ENCODE data around the gene FSCN2.

FSCN2 gene
- total RNA-seq: 0 to 1.2 (median 0.40) reads per million in 9 experiments

GRCh38 chr17:81527591-81528383 lies at the start of gene FSCN2:
FSCN2 (plus strand) TSS chr17:81528377; CDS start chr17:81528532, 155 bp downstream.
- no peaks in the 10 kb centered on the region for H3K4me1 Mint-ChIP-seq (ENCODE audit: low read depth in 2 of 2)
- H3K27ac Mint-ChIP-seq: no peak within 1 kb of the TSS
- H3K36me3 Mint-ChIP-seq (ENCODE audit: insufficient read depth): no peaks in the 10 kb centered on the region
- ATAC-seq (replicated peaks) (no peak), DNase-seq (no peak)
- H3K4me3 Mint-ChIP-seq: no peak within 1 kb of the TSS
- no peaks in the 10 kb centered on the region for H3K9me3 Mint-ChIP-seq
- H3K27me3 Mint-ChIP-seq: peaks cover 6 to 31% of the 10 kb centered on the region in 2 donors

GRCh38 chr17:81479175-81480071 lies 48.8 kb upstream of the FSCN2 start:
- Mint-ChIP-seq H3K36me3 (ENCODE audit: insufficient read depth) (peaks cover 5% of the 10 kb centered on the region), H3K27me3 (peaks cover 34 to 60% of the 10 kb centered on the region in 2 donors), H3K4me1 (ENCODE audit: low read depth in 2 of 2) (peaks cover 0 to 4% of the 10 kb centered on the region in 2 donors), H3K27ac (no peak overlapping the region), H3K9me3 (no peaks in the 10 kb centered on the region), H3K4me3 (no peak overlapping the region)
- ATAC-seq (replicated peaks): no peak
- no peak for DNase-seq

DNA sequence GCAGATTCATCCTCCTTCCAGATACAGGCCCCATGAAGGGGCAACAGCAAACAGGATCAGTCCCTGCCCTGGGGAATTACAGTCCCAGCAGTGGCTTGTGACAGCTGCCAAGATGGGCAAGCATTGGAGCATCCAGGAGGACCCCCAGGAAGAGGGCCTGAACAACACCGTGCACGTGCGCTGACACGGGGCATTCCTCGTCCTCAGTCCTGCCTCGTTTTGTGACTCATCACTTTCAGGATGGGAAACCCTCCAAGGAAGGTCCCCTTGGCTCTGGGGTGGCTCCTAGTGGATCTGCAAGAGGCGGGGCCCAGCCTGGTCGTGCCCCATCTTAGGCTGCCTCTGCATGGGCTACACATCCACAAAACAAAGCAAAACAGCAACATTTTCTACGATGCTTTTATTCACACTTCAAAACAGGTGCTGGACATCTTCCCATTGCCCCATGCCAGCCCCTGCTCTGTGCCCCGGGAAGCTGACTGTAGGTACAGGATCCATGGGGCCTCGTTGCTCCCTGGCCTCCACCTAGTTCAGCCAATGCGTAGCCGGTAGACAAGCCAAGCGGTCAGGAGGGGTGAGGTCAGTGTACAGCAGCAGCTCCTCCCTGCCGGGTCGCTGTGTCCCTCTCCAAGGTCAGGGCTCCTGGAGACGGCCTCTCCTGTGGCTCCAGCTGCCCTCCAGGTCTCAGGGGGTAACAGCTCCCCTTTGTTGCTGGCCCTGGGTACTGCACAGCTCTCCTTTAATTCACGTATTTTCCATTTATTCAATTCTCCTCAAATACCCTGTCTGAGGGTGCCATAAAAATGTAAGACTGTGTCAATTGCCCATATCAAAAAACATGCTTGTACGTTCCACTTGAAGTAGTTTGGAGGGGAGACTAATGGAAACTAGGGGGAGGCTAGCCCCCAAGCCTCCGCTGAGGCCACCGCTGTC lies 47.8 kb upstream of the FSCN2 start:
- no peak for ATAC-seq (replicated peaks)
- Mint-ChIP-seq H3K36me3 (ENCODE audit: insufficient read depth) (peaks cover 5% of the 10 kb centered on the region), H3K4me1 (ENCODE audit: low read depth in 2 of 2) (peaks cover 0 to 4% of the 10 kb centered on the region in 2 donors), H3K4me3 (no peak overlapping the region), H3K27me3 (peaks cover 34 to 60% of the 10 kb centered on the region in 2 donors), H3K27ac (no peak overlapping the region), H3K9me3 (no peaks in the 10 kb centered on the region)
- no peak for DNase-seq

GRCh38 chr17:81481073-81481799 lies 46.9 kb upstream of the FSCN2 start:
- Mint-ChIP-seq H3K4me1 (ENCODE audit: low read depth in 2 of 2) (peaks cover 0 to 4% of the 10 kb centered on the region in 2 donors), H3K27me3 (peaks cover 39 to 65% of the 10 kb centered on the region in 2 donors)

GRCh38 chr17:81481815-81482505 lies 46.2 kb upstream of the FSCN2 start:
- H3K4me1 Mint-ChIP-seq (ENCODE audit: low read depth in 2 of 2): peaks cover 0 to 4% of the 10 kb centered on the region in 2 donors
- DNase-seq (no peak), ATAC-seq (replicated peaks) (no peak)
- H3K27ac Mint-ChIP-seq: no peak overlapping the region
- H3K9me3 Mint-ChIP-seq: no peaks in the 10 kb centered on the region
- H3K4me3 Mint-ChIP-seq: peak overlapping the region; percentile 41 to 60
- peaks cover 41 to 64% of the 10 kb centered on the region in 2 donors for H3K27me3 Mint-ChIP-seq
- H3K36me3 Mint-ChIP-seq (ENCODE audit: insufficient read depth): peaks cover 5% of the 10 kb centered on the region

More at GRCh38 chr17:81481073-81481799, 46.9 kb upstream of the FSCN2 start:
- peak overlapping the region; percentile 41 to 60 for H3K4me3 Mint-ChIP-seq
- H3K27ac Mint-ChIP-seq: no peak overlapping the region
- H3K36me3 Mint-ChIP-seq (ENCODE audit: insufficient read depth): peaks cover 5% of the 10 kb centered on the region
- no peaks in the 10 kb centered on the region for H3K9me3 Mint-ChIP-seq
- DNase-seq: peak in 2 of 3 experiments; percentile 16 to 25
- ATAC-seq (replicated peaks): peak; percentile 45

GRCh38 chr17:81482673-81483072 lies 45.5 kb upstream of the FSCN2 start:
- Mint-ChIP-seq H3K36me3 (ENCODE audit: insufficient read depth) (peaks cover 5% of the 10 kb centered on the region), H3K9me3 (no peaks in the 10 kb centered on the region), H3K27me3 (peaks cover 41 to 57% of the 10 kb centered on the region in 2 donors), H3K4me3 (peak overlapping the region; percentile 16 to 41), H3K4me1 (ENCODE audit: low read depth in 2 of 2) (peaks cover 0 to 4% of the 10 kb centered on the region in 2 donors), H3K27ac (no peak overlapping the region)
- ATAC-seq (replicated peaks) (no peak), DNase-seq (no peak)

GRCh38 chr17:81483085-81483861 lies 44.9 kb upstream of the FSCN2 start:
- Mint-ChIP-seq H3K27ac (no peak overlapping the region), H3K36me3 (ENCODE audit: insufficient read depth) (peaks cover 5% of the 10 kb centered on the region), H3K4me3 (peak overlapping the region; percentile 16 to 41), H3K27me3 (peaks cover 36 to 51% of the 10 kb centered on the region in 2 donors), H3K9me3 (no peaks in the 10 kb centered on the region), H3K4me1 (ENCODE audit: low read depth in 2 of 2) (peaks cover 0 to 4% of the 10 kb centered on the region in 2 donors)
- ATAC-seq (replicated peaks) (no peak), DNase-seq (peak in 1 of 3 experiments; percentile 12)

DNA sequence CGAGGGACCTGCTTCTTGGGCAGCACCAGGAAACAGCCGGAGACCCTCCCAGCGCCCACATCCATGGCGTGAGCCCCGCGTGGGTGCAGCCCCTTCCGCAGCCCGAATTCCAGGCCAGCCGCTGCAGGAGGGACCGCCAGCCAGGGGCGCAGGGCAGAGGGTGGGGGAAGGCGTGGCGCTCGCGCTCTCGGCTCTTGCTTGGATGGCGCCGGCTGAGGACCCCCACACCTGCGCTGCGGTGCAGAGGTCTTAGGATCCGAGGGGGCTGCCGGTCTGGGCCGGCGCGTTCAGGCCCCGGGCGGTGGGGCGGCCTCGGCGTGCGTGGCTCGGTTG lies 44.3 kb upstream of the FSCN2 start:
- Mint-ChIP-seq H3K4me3 (peak overlapping the region in 1 of 2 donors; percentile 41), H3K27me3 (peaks cover 36 to 49% of the 10 kb centered on the region in 2 donors), H3K27ac (no peak overlapping the region)

DNA sequence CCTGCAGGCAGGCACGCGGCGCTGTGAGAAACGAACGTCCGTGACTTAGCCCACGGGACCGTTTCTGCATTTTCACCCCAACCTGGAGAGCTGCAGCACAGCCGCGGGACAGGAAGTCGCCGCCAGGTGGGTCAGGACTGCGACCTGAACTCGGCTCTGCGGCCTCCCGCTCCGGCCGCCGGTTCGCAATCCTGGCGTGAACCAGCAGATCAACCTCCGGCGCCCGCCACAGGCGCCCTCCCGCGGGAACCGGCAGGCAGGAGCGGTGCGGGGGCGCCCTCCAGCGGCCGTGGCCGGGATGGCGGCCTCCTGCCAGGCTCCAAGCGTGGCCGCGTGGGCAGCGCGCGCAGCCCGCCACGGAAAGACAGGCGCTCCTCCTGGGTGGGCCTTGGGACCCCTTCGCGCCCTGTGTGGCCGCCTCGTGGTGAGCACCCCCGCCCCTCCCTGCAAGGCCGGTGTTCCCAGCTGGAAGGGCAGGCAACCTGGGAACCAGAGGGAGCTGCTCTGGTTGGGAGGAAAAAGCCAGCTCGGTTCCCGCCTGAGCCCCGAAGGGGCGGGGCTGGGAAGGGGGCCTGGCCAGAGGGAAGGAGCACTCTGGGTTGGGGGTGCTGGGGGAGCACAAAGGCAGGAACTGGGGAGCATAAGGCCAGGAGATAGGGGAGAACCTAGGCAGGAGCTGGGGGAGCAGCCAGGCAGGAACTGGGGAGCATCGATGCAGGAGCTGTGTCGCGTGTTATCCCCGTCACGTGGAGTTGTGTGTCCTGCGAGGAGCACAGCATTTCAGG lies 43.8 kb upstream of the FSCN2 start:
- Mint-ChIP-seq H3K36me3 (ENCODE audit: insufficient read depth) (peaks cover 5% of the 10 kb centered on the region), H3K27me3 (peaks cover 38 to 47% of the 10 kb centered on the region in 2 donors), H3K9me3 (no peaks in the 10 kb centered on the region), H3K4me1 (ENCODE audit: low read depth in 2 of 2) (peaks cover 0 to 4% of the 10 kb centered on the region in 2 donors), H3K4me3 (no peak overlapping the region), H3K27ac (no peak overlapping the region)
- DNase-seq (peak; percentile 84 to 92 (median 87)), ATAC-seq (replicated peaks) (peak; percentile 78)

More for the DNA sequence above, 44.3 kb upstream of the FSCN2 start:
- Mint-ChIP-seq H3K9me3 (no peaks in the 10 kb centered on the region), H3K4me1 (ENCODE audit: low read depth in 2 of 2) (peaks cover 0 to 4% of the 10 kb centered on the region in 2 donors), H3K36me3 (ENCODE audit: insufficient read depth) (peaks cover 5% of the 10 kb centered on the region)
- ATAC-seq (replicated peaks): no peak
- no peak for DNase-seq

DNA sequence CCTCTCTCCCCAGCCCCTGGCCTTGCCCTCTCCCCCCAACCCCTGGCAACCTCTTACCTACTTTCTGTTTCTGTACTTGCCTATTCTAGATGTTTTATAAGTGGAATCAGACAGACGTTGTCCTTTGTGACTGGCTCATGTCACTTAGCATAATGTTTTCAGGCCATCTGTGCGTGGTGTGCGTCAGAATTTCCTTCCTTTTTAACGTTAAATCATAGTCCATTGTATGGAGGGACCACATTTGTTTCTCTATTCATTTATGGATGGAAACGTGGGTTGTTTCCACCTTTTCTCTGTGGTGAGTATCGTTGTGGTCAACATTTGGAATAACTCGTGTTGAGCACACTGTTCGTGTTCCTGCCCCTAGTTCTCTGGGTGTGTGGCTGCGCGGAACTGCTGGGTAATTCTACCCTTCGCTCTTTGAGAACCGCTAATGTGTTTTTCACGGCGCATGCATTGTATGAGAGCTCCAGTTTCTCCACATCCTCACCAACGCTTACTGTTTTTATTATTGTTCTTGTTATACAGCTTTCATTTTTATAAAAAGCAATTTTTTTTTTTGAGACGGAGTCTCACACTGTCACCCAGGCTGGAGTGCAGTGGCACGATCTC lies 41.9 kb upstream of the FSCN2 start:
- no peaks in the 10 kb centered on the region for H3K9me3 Mint-ChIP-seq
- H3K36me3 Mint-ChIP-seq (ENCODE audit: insufficient read depth): peaks cover 9% of the 10 kb centered on the region
- DNase-seq (no peak), ATAC-seq (replicated peaks) (no peak)
- H3K4me1 Mint-ChIP-seq (ENCODE audit: low read depth in 2 of 2): peaks cover 0 to 8% of the 10 kb centered on the region in 2 donors
- H3K27ac Mint-ChIP-seq: no peak overlapping the region
- H3K4me3 Mint-ChIP-seq: no peak overlapping the region
- H3K27me3 Mint-ChIP-seq: peaks cover 37 to 46% of the 10 kb centered on the region in 2 donors
